Urothelium cell line (cell line): ENCODE measurements around the gene CGA.
"Not testable (repeated sequence)": the region's sequence is repeated elsewhere in the genome, so short reads cannot be mapped to it uniquely, and the experiment has no call there.

Experiments used
- DNase-seq: peaks from one replicate; pipeline ENCODE4 v3.0.0; 2011; ENCODE audit warnings: low spot score, mixed read lengths
- FAIRE-seq: peaks from 2 replicates; lab custom pipeline; 2011; peaks lifted over from hg19 to GRCh38; lab: Jason Lieb, UNC

Gene CGA

GRCh38 chr6:87095087-87095509 is at the start of gene CGA:
Gene CGA (minus strand): TSS chr6:87095106. CDS start chr6:87088200, 6,906 bp downstream.
- no peak for DNase-seq
- no peak for FAIRE-seq

GRCh38 chr6:87139927-87140326 is 45.0 kb upstream of the CGA start:
- not testable (repeated sequence) for DNase-seq, FAIRE-seq

- peak; percentile 8 for DNase-seq
- no peak for FAIRE-seq
Observed at GRCh38 chr6:87139236-87139635, 44.3 kb upstream of the CGA start.

GRCh38 chr6:87136963-87137362 is 42.1 kb upstream of the CGA start:
- DNase-seq, result no peak
- no peak for FAIRE-seq

- DNase-seq (no peak), FAIRE-seq (no peak)
Observed at GRCh38 chr6:87127737-87128136, 32.8 kb upstream of the CGA start.

GRCh38 chr6:87126501-87126900 is 31.6 kb upstream of the CGA start:
- no peak for FAIRE-seq
- DNase-seq, result no peak

- FAIRE-seq (no peak), DNase-seq (no peak)
Observed at GRCh38 chr6:87124074-87124473, 29.2 kb upstream of the CGA start.

- FAIRE-seq, result no peak
- no peak for DNase-seq
Observed at GRCh38 chr6:87122477-87122876, 27.6 kb upstream of the CGA start.

- DNase-seq, result peak; percentile 2
- FAIRE-seq, result no peak
Observed at GRCh38 chr6:87118054-87118453, 23.1 kb upstream of the CGA start.

GRCh38 chr6:87116922-87117321 is 22.0 kb upstream of the CGA start:
- FAIRE-seq, result no peak
- no peak for DNase-seq

- FAIRE-seq, result no peak
- DNase-seq, result no peak
Observed at GRCh38 chr6:87115402-87116135, 20.7 kb upstream of the CGA start.

- FAIRE-seq, result no peak
- DNase-seq, result no peak
Observed at GRCh38 chr6:87110636-87111035, 15.7 kb upstream of the CGA start.

- FAIRE-seq, result no peak
- DNase-seq, result no peak
Observed at GRCh38 chr6:87105823-87106222, 10.9 kb upstream of the CGA start.

GRCh38 chr6:87104667-87105066 is 9.8 kb upstream of the CGA start:
- DNase-seq, result no peak
- no peak for FAIRE-seq

GRCh38 chr6:87103977-87104601 is 9.2 kb upstream of the CGA start:
- no peak for FAIRE-seq
- no peak for DNase-seq

GRCh38 chr6:87102151-87102621 is 7.3 kb upstream of the CGA start:
- DNase-seq, result no peak
- no peak for FAIRE-seq

- DNase-seq (no peak), FAIRE-seq (no peak)
Observed at GRCh38 chr6:87101067-87101466, 6.2 kb upstream of the CGA start.

GRCh38 chr6:87100216-87100615 is 5.3 kb upstream of the CGA start:
- FAIRE-seq (no peak), DNase-seq (no peak)

- FAIRE-seq (no peak), DNase-seq (no peak)
Observed at GRCh38 chr6:87099472-87099871, 4.6 kb upstream of the CGA start.

- FAIRE-seq (no peak), DNase-seq (no peak)
Observed at GRCh38 chr6:87094576-87094975, 330 bp downstream of the CGA start.

- DNase-seq (no peak), FAIRE-seq (no peak)
Observed at GRCh38 chr6:87093651-87094050, 1.3 kb downstream of the CGA start.

- FAIRE-seq (no peak), DNase-seq (no peak)
Observed at GRCh38 chr6:87093199-87093598, 1.7 kb downstream of the CGA start.
